GM12891 (cell line): ENCODE measurements around the gene MINK1.

ENCODE experiments used
- PAX5 ChIP-seq: IDR thresholded peaks from 2 replicates; pipeline ENCODE4 v1.6.1; 2011; ENCODE audit warnings: low read length, moderate library complexity, mild to moderate bottlenecking; ENCODE audit not compliant: insufficient read depth, severe bottlenecking
- POLR2A ChIP-seq: IDR thresholded peaks from 2 replicates; pipeline ENCODE4 v1.6.1; 2011; ENCODE audit warnings: low read depth, low read length, control low read depth
- POLR2AphosphoS5 ChIP-seq: IDR thresholded peaks from 2 replicates; pipeline ENCODE4 v1.6.1; 2011; ENCODE audit warnings: low read depth, low read length, control low read depth
- SPI1 ChIP-seq: IDR thresholded peaks from 2 replicates; pipeline ENCODE4 v1.6.1; 2011; ENCODE audit warnings: low read depth, low read length, control low read depth
- TAF1 ChIP-seq: IDR thresholded peaks from 2 replicates; pipeline ENCODE4 v1.6.1; 2011; ENCODE audit warnings: low read depth, low read length, control low read depth

DNA sequence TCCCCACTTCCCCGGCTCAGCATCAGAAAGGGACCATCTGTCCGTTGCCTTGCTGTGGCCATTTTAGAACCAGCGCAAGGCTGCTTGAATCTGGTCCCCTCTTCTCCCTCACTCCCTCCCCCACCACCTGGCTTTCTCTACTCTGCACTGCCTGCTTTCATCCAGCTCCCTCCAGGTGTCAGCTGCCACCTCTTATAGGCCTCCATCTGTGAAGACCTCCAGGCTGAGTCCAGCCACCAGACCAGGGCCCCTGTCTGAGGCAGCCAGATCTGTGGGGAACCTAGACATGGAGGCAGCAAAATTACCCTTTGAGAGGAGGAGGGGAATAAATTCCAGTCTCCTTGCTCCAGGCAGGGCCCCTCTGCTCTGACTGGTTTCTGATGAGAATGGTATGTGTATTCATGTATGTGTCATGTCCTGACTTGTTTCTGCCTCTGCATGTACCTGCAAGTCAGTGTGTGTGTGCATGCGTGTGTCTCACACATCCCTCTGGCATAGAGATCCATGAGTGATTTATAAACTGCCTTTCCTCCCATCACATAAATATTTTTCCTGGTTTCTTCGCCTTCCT, 21.1 kb downstream of the MINK1 start:
- no peak for TF ChIP-seq POLR2AphosphoS5
- no peak for TF ChIP-seq POLR2A
- no peak for TF ChIP-seq TAF1
- TF ChIP-seq SPI1 = no peak
- no peak for TF ChIP-seq PAX5
